AG08396 (cell line): ENCODE measurements around the gene CCDC34.

Experiments
- DNase-seq: peaks from one replicate; pipeline ENCODE4 v3.0.0; 2012; ENCODE audit warnings: low spot score, mixed read lengths

Gene CCDC34

DNA sequence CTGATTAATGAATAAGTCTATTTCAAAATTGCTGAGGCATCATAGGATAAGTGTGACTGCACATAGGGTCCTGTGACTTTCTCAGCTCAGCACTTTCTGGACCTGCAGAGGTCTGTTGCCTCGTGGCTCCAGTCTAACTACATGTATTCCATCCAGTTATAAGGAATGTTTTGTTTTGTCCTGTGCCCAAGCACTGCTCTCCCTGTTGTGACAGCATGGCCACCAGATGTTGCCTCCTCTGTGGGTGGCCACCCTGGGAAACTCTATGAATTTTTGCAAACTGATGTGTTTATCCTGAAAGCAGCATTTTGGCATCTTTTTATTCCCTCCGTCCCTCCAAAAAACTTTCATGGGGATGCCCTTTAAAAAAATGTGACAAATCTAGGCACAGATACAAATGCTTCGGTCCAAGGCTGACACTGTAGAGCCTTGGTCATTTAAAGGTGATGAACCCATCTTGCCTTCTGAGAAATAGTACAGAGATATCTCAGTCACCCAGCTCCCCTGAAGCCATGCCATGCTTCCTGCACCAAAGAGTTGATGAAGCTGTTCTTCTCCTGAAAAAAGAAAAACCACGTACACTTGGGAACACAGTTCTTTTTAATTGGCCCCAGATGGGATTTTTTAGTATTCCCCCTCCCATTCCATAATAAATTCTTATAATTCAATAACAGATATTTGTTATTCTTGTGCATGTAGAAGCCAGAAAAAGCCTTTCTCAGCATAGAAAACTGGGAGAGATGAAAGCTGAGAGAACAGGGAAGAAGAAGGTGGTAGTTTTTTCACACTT lies 72.6 kb downstream of the CCDC34 start:
- no peak for DNase-seq
